GM19467 (cell line): ENCODE data around the gene PLXNB2.
A peak's percentile ranks its signal among the peaks of the same experiment; 100 is the strongest.
"Not testable (repeated sequence)": the region's sequence is repeated elsewhere in the genome, so short reads cannot be mapped to it uniquely, and the experiment has no call there.

Experiments used
- ATAC-seq: cut with Tn5 transposase; IDR thresholded peaks from one replicate; pipeline ENCODE4 v1.9.1; 2021; ENCODE audit warnings: mild to moderate bottlenecking, moderate library complexity; ENCODE audit not compliant: unreplicated experiment

PLXNB2 gene

DNA sequence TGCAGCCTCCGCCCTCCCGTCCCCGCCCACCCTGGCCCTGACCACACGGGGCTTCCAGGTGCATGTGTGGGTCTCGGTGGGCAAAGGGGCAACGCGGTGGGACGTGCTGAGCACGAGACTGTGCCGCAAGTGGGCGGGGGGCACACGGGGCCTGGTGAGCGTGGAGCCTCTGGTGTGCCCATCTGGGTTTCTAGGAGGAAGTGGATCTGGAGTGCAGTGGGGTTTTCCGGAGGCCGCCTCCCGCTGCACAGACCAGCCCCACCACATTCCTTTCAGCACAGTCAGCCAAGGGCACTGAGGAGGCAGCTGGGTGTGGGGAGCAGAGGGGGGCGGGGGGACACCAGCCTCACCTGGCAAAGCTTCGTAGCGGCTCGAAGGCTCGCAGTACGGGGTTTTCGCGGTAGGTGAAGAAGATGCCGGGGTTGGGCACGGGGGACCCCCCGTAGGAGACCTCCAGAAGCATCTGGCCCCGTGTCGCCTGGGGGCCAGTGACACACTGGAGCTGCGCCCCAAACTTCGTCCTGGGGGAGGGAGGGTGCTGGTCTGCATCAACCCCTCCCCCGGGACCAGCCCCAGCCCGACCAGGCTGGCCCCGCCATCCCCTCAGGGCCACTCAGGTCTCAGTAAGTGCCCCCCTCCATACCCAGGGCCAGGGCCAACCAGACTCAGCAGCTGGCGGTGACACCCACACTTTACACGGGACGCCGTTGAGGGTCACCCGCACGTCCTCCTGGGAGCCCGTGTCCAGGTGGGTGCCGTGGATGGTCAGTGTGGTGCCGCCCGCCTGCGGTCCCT, 24.9 kb downstream of the PLXNB2 start:
- no peak for ATAC-seq

GRCh38 chr22:50281957-50282356, 25.5 kb downstream of the PLXNB2 start:
- ATAC-seq = no peak

DNA sequence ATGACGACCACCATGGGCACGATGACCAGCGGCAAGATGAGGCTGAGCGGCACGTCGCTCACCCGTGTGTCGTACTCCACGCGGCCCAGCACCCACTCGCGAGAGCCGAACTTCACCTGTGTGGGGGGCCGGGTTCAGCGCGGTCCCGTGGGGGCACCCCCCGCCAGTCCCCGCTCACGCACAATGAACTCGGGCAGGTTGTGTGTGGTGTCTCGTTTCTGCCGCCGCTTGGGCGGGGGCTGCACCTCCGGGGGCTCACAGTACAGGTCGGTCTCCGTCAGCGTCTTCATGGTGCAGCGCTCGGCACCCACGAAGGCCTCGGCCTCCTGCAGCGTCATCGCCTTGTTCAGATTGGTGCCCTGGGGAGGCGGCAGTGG, 26.1 kb downstream of the PLXNB2 start:
- no peak for ATAC-seq

- no peak for ATAC-seq
These were observed 26.6 kb downstream of the PLXNB2 start for GRCh38 chr22:50280708-50281383.

DNA sequence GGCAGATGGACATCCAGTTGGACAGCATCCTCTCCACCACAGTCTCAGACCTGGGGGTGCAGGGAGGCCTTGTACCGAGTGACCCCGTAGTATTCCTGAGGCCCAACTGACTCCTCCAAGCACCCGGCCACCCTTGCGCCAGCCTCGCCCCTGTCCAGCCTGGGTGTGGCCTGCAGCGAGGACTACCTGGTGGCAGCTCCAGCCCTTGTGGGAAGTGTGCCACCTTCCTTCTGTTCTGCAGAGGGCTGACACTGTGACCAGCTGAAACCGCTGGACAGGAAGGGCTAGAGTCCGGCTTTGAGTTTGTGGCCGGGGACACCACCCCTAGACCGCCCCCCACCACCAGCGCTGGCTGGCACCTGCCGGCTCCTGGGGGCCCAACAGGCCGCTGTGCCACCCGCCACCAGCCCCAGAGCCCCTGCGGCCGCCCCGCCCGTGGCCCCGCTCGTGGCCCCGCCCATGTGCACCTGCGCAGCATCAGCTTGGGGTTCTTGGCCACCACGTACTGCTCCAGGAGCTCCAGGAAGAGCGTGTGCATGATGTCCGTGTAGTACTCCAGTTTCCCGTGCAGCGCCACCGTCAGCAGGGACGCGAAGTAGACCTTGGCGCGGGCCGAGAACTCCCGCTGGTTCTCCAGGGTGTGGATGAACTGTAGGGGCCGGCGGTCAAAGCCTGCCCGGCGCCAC, 27.3 kb downstream of the PLXNB2 start:
- no peak for ATAC-seq

DNA sequence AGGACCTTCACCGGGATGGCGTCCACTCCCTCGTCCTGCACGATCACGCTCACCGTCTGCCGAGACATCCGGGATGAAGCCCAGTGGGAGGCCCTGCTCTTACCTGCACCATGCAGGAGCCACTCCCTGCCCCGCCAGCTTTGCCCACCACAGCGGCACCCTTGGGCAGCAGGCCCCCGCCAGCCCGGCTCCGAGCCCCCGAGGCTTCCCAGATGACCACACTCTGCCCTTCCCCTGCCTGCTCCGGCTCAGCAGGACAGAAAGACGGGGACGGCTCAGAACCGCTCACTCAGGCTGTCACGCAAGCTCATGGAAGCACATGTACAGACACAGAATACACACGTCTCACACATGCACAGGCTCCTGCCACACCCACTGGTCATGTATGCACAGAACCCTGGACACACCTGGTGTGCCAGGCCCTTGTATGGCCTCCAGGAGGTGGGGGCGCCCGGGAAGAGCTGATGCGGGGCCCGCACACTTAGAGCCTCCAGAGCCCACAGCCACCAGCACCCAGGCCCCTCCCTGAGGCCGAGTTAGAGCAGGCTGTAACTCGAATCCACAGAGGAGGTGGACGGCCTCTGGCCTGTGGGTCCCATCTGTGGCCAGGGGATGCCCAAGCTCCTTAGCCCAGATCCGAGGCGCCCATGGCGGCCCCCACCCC, 28.4 kb downstream of the PLXNB2 start:
- ATAC-seq = no peak

GRCh38 chr22:50278461-50278860, 29.0 kb downstream of the PLXNB2 start:
- ATAC-seq = no peak

DNA sequence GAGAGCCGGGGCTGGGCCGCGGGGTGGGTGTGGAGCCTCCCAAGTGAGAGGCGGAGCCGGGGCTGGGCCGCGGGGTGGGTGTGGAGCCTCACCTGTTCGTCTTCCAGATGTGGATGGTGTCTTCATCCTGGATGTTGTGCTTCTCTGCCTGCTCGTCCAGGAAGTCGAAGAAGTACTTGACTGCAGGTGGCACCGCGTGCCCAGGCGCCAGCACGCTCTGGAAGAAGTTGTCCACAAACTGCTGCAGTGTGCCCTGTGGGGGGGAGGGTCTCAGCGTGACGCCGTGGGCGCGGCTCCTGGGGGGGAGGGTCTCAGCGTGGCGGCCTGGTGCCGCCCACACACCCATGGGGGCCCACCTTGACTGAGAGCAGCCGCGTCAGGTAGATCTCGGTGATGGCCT, 29.7 kb downstream of the PLXNB2 start:
- ATAC-seq = no peak

- peak; percentile 51 for ATAC-seq
These were observed 31.3 kb downstream of the PLXNB2 start for GRCh38 chr22:50276143-50276542.

- no peak for ATAC-seq
These were observed 32.0 kb downstream of the PLXNB2 start for GRCh38 chr22:50275181-50276055.

GRCh38 chr22:50274771-50275170, 32.7 kb downstream of the PLXNB2 start:
- ATAC-seq = no peak

DNA sequence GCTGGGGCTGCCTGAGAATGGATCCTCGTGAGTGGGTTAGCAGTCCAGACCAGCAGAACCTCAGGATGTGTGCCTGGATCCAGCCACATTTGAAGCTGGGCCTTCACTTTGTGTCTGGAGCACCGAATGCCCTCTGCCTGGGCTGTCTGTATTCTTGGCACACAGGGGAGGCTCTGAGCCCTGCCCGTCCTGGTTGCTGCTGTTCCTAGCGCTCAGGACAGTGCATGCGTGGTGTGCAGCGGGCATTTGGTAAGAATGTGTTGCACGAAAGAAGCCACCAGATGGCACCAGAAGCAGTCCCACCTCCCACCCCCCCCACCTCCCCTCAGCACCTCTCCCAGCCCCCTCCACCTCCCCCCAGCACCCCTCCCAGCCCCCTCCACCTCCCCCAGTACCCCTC, 33.1 kb downstream of the PLXNB2 start:
- ATAC-seq = no peak

DNA sequence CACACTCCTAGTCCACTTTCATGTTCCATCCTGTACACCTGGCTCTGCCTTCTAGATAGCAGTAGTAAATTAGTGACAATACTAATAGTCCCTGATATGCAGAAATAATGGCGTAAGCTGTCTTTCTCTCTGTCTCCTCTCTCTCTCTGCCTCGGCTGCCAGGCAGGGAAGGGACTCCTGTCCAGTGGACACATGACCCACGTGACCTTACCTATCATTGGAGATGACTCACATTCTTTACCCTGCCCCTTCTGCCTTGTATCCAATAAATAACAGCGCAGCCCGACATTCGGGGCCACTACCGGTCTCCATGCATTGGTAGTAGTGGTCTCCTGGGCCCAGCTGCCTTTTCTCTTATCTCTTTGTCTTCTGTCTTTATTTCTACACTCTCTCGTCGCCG, 33.7 kb downstream of the PLXNB2 start:
- not testable (repeated sequence) for ATAC-seq

GRCh38 chr22:50273352-50273751, 34.1 kb downstream of the PLXNB2 start:
- ATAC-seq = not testable (repeated sequence)

- ATAC-seq = no peak
These were observed 35.2 kb downstream of the PLXNB2 start for GRCh38 chr22:50272044-50272802.

GRCh38 chr22:50271519-50271970, 35.9 kb downstream of the PLXNB2 start:
- no peak for ATAC-seq

DNA sequence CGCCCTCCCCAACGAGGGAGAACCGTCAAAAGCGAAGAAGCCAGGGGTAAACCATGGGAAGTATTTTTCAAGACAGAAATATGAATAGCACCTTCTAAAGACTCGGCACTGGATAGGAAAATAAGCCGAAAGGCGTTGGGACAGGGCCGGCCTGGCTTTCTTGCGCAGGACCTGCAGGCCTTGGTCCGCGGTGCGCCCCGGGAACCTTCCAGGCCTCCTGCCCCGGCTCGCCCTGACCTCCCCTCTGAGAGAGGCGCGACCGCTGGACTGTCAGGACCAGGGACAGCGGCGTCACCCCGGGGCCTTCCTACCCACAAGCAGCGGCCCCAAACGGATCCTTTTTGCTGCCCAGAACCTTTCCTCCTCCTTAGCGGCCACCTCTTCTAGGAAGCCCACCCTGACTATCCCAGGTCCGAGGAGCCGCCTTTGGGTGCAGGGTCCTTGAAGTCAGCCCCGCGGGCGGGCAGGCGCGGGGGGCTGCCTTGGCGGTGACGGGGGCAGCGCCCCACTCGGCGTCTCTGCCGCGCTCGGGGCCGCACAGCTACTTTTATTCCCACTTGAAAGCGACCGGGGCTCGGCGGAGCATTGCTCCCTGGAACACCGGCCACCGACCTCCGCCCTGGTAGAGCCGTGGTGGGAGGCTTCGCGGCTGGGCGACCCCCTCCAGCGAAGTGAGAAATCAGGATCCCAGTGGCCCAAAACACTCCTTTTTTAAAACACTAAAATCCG, 36.6 kb downstream of the PLXNB2 start:
- ATAC-seq = no peak

- ATAC-seq = no peak
These were observed 37.3 kb downstream of the PLXNB2 start, which contains the start of gene MAPK11 for GRCh38 chr22:50269970-50270665. MAPK11 (minus strand) TSS chr22:50270380; CDS start chr22:50270292, 88 bp downstream.
